ENCODE data around the gene GHRHR. TPM values are rescaled to one million over a fixed set of nuclear protein-coding genes. Genes with fewer than 3 reads are reported as not detected.

The GHRHR gene
- total RNA-seq, 4 donors from 2014 or later = not detected

- Histone ChIP-seq H3K36me3 (no peaks in the 10 kb centered on the region), H3K27me3 (no peaks in the 10 kb centered on the region), H3K27ac (no peak overlapping the region), H3K9me3 (no peaks in the 10 kb centered on the region), H3K4me1 (no peaks in the 10 kb centered on the region), H3K4me3 (no peak overlapping the region)
- DNase-seq = no peak
- intact Hi-C loops (cut with DNase I; ENCODE audit: low total_unique reads) = no loop called here
- TF ChIP-seq, protein P1, sequence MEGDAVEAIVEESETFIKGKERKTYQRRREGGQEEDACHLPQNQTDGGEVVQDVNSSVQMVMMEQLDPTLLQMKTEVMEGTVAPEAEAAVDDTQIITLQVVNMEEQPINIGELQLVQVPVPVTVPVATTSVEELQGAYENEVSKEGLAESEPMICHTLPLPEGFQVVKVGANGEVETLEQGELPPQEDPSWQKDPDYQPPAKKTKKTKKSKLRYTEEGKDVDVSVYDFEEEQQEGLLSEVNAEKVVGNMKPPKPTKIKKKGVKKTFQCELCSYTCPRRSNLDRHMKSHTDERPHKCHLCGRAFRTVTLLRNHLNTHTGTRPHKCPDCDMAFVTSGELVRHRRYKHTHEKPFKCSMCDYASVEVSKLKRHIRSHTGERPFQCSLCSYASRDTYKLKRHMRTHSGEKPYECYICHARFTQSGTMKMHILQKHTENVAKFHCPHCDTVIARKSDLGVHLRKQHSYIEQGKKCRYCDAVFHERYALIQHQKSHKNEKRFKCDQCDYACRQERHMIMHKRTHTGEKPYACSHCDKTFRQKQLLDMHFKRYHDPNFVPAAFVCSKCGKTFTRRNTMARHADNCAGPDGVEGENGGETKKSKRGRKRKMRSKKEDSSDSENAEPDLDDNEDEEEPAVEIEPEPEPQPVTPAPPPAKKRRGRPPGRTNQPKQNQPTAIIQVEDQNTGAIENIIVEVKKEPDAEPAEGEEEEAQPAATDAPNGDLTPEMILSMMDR (IDR thresholded peaks at IDR 0.05) = no peak
- no peak for TF ChIP-seq POLR2A (IDR thresholded peaks at IDR 0.05)
Measured at GRCh38 chr7:30994206-30995100, 30.7 kb downstream of the GHRHR start.

DNA sequence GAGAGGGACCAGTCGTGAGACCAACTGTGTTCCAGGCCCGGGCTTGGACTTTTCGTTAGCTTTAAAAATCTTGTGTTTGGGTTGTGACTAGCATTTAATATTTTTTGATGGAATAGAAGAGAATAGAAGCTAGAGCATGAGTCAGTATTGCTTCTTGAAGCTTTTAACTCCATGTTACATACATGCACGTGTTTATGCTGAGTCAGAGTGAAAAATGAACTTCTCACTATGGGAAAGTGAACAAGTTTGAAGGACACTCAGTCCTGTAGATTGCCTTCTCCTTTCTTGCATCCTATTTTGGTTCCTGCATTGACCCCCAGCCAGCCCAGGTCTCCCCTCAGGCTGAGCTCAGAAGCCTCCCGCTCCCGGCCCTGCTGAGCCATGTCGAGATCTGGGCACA lies 31.8 kb downstream of the GHRHR start:
- Histone ChIP-seq H3K36me3 (no peaks in the 10 kb centered on the region), H3K4me1 (no peaks in the 10 kb centered on the region), H3K27me3 (no peaks in the 10 kb centered on the region), H3K27ac (no peak overlapping the region), H3K9me3 (no peaks in the 10 kb centered on the region), H3K4me3 (no peak overlapping the region)
- no peak for DNase-seq
- intact Hi-C loops (cut with DNase I; ENCODE audit: low total_unique reads) = no loop called here
- TF ChIP-seq POLR2A (IDR thresholded peaks at IDR 0.05) = no peak
- TF ChIP-seq, protein P1 (IDR thresholded peaks at IDR 0.05) = no peak

DNA sequence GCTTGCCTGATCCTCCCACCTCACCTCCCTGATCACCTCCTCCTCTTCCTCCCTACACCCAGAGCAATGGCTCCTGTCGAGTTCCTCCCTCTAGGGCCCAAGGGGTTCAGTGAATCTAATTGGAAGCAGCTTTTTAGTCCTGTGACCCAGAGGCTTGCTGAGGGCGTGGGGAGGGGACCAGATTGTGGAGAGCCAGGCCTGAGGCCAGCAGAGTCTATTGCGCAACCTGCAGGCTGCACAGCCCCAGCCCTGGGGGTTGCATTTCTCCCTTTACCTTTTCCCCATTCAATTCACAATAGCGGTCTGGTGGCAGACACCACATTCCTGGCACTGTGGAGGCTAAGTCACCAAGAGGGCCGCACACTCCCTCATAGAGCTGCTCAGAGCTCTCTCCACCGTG lies 32.5 kb downstream of the GHRHR start:
- H3K27ac ChIP-seq = no peak overlapping the region
- H3K36me3 ChIP-seq = no peaks in the 10 kb centered on the region
- no peak overlapping the region for H3K4me3 ChIP-seq
- no peak for TF ChIP-seq POLR2A (IDR thresholded peaks at IDR 0.05)
- TF ChIP-seq, protein P1 (IDR thresholded peaks at IDR 0.05) = no peak
- DNase-seq = peak; percentile 28 to 64
- no peaks in the 10 kb centered on the region for H3K4me1 ChIP-seq
- H3K27me3 ChIP-seq = no peaks in the 10 kb centered on the region
- intact Hi-C loops (cut with DNase I; ENCODE audit: low total_unique reads) = no loop called here
- no peaks in the 10 kb centered on the region for H3K9me3 ChIP-seq

DNA sequence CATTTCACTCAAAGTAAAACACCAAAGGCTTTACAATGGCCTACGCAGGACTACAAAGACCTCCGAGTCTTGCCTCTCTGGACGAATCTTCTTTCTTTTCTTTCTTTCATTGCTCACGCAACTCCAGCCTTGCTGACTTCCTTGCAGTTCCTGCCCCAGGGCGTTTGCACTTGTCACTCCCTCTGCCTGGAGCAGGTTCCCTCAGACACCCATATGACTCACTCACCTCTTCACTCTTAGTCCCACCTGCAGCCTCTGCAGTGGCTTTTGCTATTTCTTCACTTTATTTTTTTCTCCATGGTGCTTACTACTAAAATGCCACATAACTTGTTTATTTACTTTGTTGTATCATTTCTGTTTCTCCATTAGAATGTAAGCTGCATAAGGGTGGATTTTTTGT lies 33.1 kb downstream of the GHRHR start:
- TF ChIP-seq, protein P1 (IDR thresholded peaks at IDR 0.05) = no peak
- TF ChIP-seq POLR2A (IDR thresholded peaks at IDR 0.05) = no peak
- no peak overlapping the region for H3K4me3 ChIP-seq
- H3K9me3 ChIP-seq = no peaks in the 10 kb centered on the region
- intact Hi-C loops (cut with DNase I; ENCODE audit: low total_unique reads) = no loop called here
- H3K27ac ChIP-seq = no peak overlapping the region
- H3K36me3 ChIP-seq = no peaks in the 10 kb centered on the region
- no peaks in the 10 kb centered on the region for H3K4me1 ChIP-seq
- no peak for DNase-seq
- no peaks in the 10 kb centered on the region for H3K27me3 ChIP-seq

DNA sequence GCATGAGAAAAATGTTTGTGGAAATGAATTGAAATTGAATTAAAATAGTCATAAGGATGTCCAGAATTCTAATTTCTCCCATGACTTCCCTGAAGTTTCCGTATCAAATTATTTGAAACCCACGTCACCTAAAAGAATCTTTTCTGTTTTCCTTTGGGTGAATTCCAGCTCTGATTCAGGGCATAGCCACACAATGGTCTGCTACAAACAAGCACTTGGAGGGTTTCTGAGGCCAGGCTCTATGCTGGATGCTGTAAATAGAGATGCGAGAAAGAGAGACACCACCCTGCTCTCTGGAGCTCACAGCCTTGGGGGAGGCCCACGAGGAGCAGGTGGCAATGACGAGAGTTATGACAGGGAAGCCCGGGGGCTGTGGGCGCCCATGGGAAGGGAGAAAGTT lies 33.6 kb downstream of the GHRHR start:
- no peak for DNase-seq
- H3K9me3 ChIP-seq = no peaks in the 10 kb centered on the region
- intact Hi-C loops (cut with DNase I; ENCODE audit: low total_unique reads) = no loop called here
- no peak for TF ChIP-seq POLR2A (IDR thresholded peaks at IDR 0.05)
- TF ChIP-seq, protein P1 (IDR thresholded peaks at IDR 0.05) = no peak
- no peaks in the 10 kb centered on the region for H3K4me1 ChIP-seq
- no peaks in the 10 kb centered on the region for H3K36me3 ChIP-seq
- H3K27ac ChIP-seq = no peak overlapping the region
- no peaks in the 10 kb centered on the region for H3K27me3 ChIP-seq
- H3K4me3 ChIP-seq = no peak overlapping the region

Data from uterus (tissue), 4 donors.